Tibial nerve (tissue), 4 donors: ENCODE data around the gene MAPK11. TPM values are rescaled to one million over a fixed set of nuclear protein-coding genes. Genes with fewer than 3 reads are reported as not detected.

Experiments
- DNase-seq, 2 donors: peaks; one replicate each; pipeline ENCODE4 v3.0.0-alpha.2; 2019; ENCODE audit warnings: low spot score in 2 of 2
- H3K27ac ChIP-seq, 4 donors: fragments of 200-600 bp; sonication (generic) in 3 of 4; one replicate each; pipeline ENCODE4 v1.5.1; 2017 to 2019; ENCODE audit warnings: mild to moderate bottlenecking in 1 of 4
- H3K27me3 ChIP-seq, 2 donors: fragments of 200-600 bp; sonication (generic) in 1 of 2; one replicate each; pipeline versions ENCODE4 v1.5.1 to v1.6.0; 2017 to 2019
- H3K36me3 ChIP-seq, 3 donors: fragments of 200-600 bp; sonication (generic); one replicate each; pipeline ENCODE4 v1.5.1; 2018 to 2019
- H3K4me1 ChIP-seq, 4 donors: fragments of 200-600 bp; sonication (generic) in 3 of 4; one replicate each; pipeline ENCODE4 v1.5.1; 2017 to 2019
- H3K4me3 ChIP-seq, 4 donors: fragments of 200-600 bp; sonication (generic) in 3 of 4; one replicate each; pipeline ENCODE4 v1.5.1; 2017 to 2019; ENCODE audit warnings: mild to moderate bottlenecking in 1 of 4, moderate library complexity in 1 of 4
- H3K9me3 ChIP-seq, 4 donors: fragments of 200-600 bp; sonication (generic) in 3 of 4; one replicate each; pipeline ENCODE4 v1.5.1; 2017 to 2019
- EP300 ChIP-seq, 2 donors: sonication (generic); formaldehyde crosslinking; IDR thresholded peaks; one replicate each; pipeline ENCODE4 v1.6.1; 2017; ENCODE audit warnings: antibody characterized with exemption in 2 of 2, mild to moderate bottlenecking in 1 of 2
- POLR2A ChIP-seq, 2 donors: fragments of 450-650 bp; IDR thresholded peaks; one replicate each; pipeline ENCODE4 v1.6.1; 2017; ENCODE audit warnings: antibody characterized with exemption in 2 of 2, mild to moderate bottlenecking in 2 of 2, moderate library complexity in 2 of 2
- WGBS, 2 donors: methylation state at CpG; one replicate each; pipeline ENCODE4 v1.1.5; 2018; 5-methylcytosine and 5-hydroxymethylcytosine counted together
- total RNA-seq, 4 donors: library from RNA; depleted of rRNA; stranded (reverse); fragments of >200 nt; gene quantifications; one replicate each; pipeline ENCODE4 v1.1.0, GENCODE V29; 2016
- TF ChIP-seq, protein P1 (sequence below), 5 experiments: fragments of 200-600 bp in 3 of 5; fragments of 450-650 bp in 2 of 5; sonication (generic) in 3 of 5; IDR thresholded peaks; one replicate each; pipeline ENCODE4 v1.5.1; 2016 to 2019; ENCODE audit warnings: antibody characterized with exemption in 5 of 5, mild to moderate bottlenecking in 3 of 5, moderate library complexity in 2 of 5

The MAPK11 gene
- total RNA-seq, 4 donors from 2014 or later, result 8.7 to 33.3 (median 19.6) TPM

DNA sequence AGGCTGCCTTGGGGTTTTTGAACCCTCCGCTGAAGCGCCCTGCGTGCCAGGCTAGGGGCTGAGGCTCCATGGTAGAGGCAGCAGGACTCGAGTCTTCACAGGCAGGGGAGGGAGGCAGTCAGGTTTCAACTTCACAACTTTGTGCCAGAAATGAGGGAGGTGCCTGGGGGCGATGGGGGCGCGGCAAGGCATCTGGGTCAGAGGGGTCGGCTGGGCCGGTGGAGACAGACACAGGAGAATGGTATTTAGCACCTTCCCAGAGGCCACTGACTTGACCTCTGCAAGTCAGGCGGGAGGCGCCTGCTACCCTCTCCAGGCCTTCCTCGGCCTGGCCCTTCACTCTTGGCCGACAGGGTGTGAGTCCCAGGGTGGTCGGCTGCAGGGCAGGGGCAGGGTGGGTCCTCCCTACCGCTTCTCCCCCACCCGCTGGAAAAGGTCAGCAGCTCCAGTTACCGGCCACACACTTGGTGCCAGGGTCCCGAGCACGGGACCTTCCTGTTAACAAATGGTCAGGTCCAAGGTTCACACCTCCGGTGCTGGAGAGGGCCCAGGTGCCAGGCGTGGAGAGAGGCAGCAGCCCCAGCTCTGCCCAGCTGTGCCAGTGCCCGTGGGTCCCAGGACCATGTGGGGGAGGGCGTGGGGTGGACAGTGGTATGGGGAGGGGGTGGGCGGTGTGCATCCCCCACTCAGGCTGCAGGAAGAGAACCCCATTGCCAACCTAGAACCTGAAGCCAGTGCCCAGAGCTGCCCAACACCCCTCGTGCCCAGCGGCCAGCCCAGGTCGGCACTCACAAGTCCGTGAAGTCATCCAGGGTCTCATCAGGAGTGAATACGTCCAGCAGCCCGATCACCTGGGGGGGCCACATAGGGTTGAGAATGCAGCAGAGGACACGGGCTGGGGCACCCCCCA, 12.5 kb downstream of the MAPK11 start:
- Histone ChIP-seq H3K4me3 (no peak overlapping the region), H3K4me1 (peaks cover 0 to 22% (median 4%) of the 10 kb centered on the region in 4 donors), H3K27ac (no peak overlapping the region), H3K9me3 (no peaks in the 10 kb centered on the region), H3K27me3 (peaks cover 0 to 49% of the 10 kb centered on the region in 2 donors), H3K36me3 (no peaks in the 10 kb centered on the region)
- 66 to 78% methylated on average over 18 to 29 of the region's 31 CpGs for WGBS, 2 donors
- DNase-seq, result no peak
- TF ChIP-seq, protein P1, sequence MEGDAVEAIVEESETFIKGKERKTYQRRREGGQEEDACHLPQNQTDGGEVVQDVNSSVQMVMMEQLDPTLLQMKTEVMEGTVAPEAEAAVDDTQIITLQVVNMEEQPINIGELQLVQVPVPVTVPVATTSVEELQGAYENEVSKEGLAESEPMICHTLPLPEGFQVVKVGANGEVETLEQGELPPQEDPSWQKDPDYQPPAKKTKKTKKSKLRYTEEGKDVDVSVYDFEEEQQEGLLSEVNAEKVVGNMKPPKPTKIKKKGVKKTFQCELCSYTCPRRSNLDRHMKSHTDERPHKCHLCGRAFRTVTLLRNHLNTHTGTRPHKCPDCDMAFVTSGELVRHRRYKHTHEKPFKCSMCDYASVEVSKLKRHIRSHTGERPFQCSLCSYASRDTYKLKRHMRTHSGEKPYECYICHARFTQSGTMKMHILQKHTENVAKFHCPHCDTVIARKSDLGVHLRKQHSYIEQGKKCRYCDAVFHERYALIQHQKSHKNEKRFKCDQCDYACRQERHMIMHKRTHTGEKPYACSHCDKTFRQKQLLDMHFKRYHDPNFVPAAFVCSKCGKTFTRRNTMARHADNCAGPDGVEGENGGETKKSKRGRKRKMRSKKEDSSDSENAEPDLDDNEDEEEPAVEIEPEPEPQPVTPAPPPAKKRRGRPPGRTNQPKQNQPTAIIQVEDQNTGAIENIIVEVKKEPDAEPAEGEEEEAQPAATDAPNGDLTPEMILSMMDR (IDR thresholded peaks at IDR 0.05), result no peak
- TF ChIP-seq POLR2A (IDR thresholded peaks at IDR 0.05) (no peak), EP300 (IDR thresholded peaks at IDR 0.05) (no peak)

DNA sequence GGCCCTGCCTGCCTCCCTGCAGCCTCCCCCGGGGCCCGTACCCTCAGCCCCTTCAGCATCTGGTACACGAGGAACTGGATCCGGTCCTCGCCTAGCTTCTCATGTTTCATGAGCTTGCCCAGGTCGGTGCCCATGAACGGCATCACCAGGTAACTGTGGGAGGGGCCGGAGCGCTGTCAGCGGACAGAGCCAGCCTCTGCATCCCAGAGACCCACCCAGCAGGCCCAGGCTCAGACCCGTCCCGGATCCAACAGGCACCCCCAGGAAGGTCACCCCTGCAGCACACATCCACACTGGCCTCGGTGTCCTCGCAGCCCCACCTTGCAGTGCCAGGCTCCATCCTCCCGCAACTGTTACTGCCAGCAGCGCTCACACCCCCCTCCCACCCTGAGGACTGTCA, 13.1 kb downstream of the MAPK11 start:
- 75 to 76% methylated on average over 11 to 16 of the region's 16 CpGs for WGBS, 2 donors
- DNase-seq, result no peak
- Histone ChIP-seq H3K4me1 (peaks cover 0 to 16% (median 2%) of the 10 kb centered on the region in 4 donors), H3K4me3 (no peak overlapping the region), H3K9me3 (no peaks in the 10 kb centered on the region), H3K36me3 (no peaks in the 10 kb centered on the region), H3K27me3 (peaks cover 0 to 42% of the 10 kb centered on the region in 2 donors), H3K27ac (no peak overlapping the region)
- no peak for TF ChIP-seq EP300 (IDR thresholded peaks at IDR 0.05)
- TF ChIP-seq, protein P1 (IDR thresholded peaks at IDR 0.05), result no peak
- no peak for TF ChIP-seq POLR2A (IDR thresholded peaks at IDR 0.05)

DNA sequence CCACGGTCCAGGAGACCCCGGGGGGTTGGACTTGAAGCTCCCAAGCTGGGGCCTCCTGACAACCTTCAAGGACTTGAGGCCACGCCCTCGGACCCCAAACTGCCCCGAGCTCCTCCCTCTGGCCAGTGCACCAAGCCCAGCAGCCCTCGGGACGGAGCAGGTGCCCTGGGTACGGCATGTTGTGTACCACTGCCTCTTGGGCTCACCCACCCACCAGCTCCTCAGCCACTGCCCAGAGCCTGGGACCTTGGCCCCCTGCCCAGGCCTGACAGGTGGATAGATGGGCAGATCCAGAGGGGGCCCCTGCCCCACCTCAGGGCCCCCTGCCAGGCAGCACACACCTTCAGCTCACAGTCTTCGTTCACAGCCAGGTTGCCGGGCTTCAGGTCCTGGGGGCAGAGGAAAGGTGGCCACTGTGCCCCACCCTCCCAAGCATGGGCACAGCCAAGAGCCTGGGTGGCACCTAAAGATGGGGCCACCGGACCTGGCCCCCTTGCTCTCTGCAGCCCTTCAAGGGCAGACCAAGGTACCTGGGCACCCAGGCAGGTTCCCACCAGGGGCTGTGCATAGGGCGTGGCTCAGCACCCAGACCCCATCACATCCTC, 13.8 kb downstream of the MAPK11 start:
- no peak for DNase-seq
- Histone ChIP-seq H3K27ac (no peak overlapping the region), H3K36me3 (no peaks in the 10 kb centered on the region), H3K27me3 (peaks cover 0 to 38% of the 10 kb centered on the region in 2 donors), H3K9me3 (no peaks in the 10 kb centered on the region), H3K4me1 (peaks cover 0 to 18% (median 5%) of the 10 kb centered on the region in 4 donors), H3K4me3 (no peak overlapping the region)
- TF ChIP-seq, protein P1 (IDR thresholded peaks at IDR 0.05), result no peak
- no peak for TF ChIP-seq EP300 (IDR thresholded peaks at IDR 0.05)
- TF ChIP-seq POLR2A (IDR thresholded peaks at IDR 0.05), result no peak
- WGBS, 2 donors, result 84 to 95% methylated on average over 11 to 12 of the region's 12 CpGs

DNA sequence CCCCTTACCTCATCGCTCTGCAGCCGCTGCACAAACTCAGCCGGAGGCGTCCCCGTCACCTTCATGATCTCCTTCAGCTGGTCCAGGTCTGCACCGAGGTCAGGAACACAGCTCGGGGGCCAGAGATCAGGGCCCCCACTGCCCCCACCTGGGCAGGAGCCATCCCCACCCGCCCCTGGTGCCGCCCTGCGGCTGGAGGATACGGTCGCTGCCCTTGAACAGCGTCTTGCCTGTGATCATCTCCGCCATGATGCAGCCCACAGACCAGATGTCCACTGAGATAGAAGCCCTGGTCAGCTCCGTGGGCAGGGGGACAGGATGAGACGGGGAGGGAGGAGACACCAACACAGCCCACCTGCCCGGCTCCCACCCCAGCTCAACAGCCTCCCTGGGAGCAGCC, 14.6 kb downstream of the MAPK11 start:
- WGBS, 2 donors, result 88 to 92% methylated on average over 15 to 17 of the region's 17 CpGs
- DNase-seq, result no peak
- peaks cover 0 to 33% of the 10 kb centered on the region in 2 donors for H3K27me3 ChIP-seq

More for the DNA sequence above, 14.6 kb downstream of the MAPK11 start:
- TF ChIP-seq POLR2A (IDR thresholded peaks at IDR 0.05), result no peak
- TF ChIP-seq, protein P1 (IDR thresholded peaks at IDR 0.05), result no peak
- TF ChIP-seq EP300 (IDR thresholded peaks at IDR 0.05), result no peak
- no peaks in the 10 kb centered on the region for H3K36me3 ChIP-seq
- no peaks in the 10 kb centered on the region for H3K9me3 ChIP-seq
- no peak overlapping the region for H3K27ac ChIP-seq
- H3K4me3 ChIP-seq, result no peak overlapping the region
- peaks cover 0 to 20% (median 11%) of the 10 kb centered on the region in 4 donors for H3K4me1 ChIP-seq
